MV-4-11 (cell line): ENCODE data around the gene ABTB2.
"Not testable (repeated sequence)": the region's sequence is repeated elsewhere in the genome, so short reads cannot be mapped to it uniquely, and the experiment has no call there.

Experiments
- DNase-seq: peaks from one replicate; lab custom pipeline; 2025; lab: John Stamatoyannopoulos, UW

Gene ABTB2

DNA sequence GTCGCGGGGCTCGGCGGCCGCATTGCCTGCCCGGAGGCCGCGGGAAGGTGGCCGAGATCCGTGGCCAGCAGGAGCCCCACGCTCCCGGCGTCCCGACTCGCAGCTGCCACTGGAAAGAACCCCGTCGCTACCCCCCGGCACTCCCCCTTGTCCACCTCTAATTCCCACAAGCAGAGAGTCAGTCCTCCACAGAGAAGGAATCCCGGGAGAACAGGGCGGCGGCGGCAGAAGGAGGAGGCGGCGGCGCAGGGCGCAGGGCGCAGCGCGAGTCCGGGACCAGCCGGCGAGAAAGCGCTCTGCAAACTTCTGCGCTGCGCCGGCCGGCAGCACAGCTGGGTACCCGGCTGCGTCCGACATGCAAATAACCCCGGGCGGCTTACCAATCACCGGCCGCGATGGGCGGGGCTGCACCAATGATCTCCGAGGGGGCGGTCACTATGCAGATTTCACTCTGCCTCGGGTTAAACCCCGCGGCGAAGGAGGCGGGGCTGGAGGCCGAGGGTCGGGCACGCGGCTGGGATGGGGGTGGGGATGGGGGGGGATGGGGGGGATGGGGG, at the start of gene ABTB2:
Gene ABTB2 (minus strand): TSS at position 310 of the 557 bp plus-strand sequence.
- peak; percentile 96 for DNase-seq

DNA sequence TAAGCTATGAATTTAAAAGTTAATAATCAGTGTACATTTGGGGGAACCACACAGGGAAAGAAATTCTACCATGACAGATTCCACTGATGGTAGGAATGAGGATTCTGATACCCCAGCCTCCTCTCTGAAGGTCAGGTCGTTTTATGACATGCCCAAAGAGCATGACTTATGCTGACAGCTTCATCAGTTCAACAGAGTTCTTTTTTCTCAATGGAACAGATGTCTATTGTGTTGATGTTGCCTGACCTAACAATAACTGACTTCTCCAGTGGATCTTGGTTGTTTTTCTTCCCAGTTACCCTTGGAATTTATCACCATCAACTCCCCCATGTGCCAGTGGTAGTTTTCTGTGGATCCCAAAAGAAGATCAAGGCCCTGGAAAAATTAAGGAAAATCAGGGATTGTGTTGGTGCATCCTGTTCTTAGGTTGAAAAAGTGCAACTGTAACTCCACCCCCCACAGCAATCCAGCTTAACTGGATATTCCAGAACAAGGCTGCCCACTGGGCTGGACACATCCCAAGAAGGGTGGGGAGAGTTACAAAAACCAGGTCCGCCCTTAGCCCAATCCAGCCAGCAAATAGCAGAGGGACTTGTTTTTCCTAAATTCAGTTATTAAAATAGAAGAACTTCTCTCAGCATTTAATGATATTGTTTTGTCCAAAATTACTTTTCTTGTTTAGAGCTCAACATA, 49.5 kb upstream of the ABTB2 start:
- DNase-seq = no peak

DNA sequence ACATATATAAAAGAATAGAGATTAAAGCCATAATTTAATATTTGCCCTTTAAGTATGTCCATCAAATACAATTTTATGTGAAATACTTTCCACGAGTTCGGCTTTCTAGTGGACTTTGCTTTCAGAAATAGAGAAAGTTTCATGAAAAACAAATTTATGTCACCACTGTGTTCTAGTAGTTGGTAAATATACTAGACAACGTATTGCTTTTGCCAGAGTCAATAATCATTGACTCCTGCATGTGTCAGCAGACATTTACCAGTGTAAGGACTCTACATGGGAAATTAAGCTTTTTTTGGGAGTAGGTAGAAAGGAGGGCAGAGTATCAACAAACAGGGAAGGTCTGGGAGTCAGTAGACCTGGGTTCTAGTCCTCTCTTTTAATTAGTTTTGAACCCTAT, 48.6 kb upstream of the ABTB2 start:
- no peak for DNase-seq

DNA sequence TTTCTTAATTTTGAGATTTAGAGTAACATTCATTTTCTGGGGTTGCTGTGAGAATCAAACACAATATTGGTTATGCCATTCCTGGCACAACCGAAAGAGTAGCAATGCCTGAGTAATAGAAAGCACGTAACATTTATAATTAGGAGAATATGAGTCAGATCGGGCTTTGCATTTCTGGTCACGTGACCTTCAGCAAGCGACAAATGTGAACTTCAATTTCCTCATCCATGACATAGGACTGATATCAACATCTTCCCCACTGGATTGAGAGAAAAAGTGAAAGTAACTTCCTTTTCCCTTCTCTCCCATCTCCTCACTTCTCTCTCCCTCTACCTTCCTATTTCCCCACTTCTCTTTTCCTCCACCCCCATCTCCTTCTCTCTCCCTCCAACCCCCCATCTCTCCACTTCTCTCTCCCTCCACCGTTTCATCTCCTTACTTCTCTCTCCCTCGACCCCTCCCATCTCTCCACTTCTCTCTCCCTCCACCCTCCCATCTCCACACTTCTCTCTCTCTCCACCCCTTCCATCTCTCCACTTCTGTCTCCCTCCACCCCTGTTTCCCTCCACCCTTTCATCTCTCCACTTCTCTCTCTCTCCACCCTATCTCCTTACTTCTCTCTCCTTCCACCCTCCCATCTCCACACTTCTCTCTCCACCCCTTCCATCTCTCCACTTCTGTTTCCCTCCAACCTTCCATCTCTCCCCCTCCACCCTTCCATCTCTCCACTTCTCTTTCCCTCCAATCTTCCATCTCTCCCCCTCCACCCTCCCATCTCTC, 47.5 kb upstream of the ABTB2 start:
- DNase-seq = peak; percentile 81

GRCh38 chr11:34404280-34404679, 46.5 kb upstream of the ABTB2 start:
- no peak for DNase-seq

GRCh38 chr11:34403431-34403830, 45.6 kb upstream of the ABTB2 start:
- DNase-seq = no peak

DNA sequence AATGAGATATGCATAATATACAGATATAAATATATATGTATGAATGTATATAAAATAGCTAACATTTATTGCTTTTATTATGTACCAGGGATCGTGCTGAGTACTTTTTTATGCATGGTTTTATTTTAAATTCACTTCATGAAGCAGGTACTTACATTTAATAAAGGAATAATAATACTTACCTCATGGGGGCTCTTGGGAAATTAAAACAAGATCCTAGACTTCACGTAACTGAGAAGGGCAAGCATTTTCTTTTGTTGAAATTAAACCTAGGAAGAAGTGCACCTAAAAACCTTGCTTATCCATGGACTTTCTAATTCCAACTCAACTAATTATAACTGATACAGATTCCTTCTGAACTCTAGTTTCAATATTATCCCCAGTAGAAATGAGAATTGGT, 40.0 kb upstream of the ABTB2 start:
- DNase-seq = no peak

DNA sequence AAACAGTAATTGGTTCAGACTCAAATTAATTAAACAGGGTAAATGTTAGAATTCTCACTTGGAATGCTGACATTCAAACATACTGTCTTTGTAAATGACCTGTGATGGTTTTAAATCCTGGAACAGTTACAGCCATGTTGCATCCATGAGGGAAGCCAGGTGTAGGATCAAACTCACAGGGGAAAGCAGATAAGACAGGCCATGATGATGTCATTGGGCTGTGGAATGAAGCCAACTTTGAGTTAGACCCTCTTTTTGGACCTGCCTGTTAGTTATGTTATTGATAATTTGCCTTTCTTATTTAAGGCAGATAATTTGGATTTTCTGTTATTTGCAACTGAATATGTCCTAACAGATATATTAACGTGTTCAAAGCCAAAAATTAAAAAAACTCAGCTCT, 39.3 kb upstream of the ABTB2 start:
- no peak for DNase-seq

DNA sequence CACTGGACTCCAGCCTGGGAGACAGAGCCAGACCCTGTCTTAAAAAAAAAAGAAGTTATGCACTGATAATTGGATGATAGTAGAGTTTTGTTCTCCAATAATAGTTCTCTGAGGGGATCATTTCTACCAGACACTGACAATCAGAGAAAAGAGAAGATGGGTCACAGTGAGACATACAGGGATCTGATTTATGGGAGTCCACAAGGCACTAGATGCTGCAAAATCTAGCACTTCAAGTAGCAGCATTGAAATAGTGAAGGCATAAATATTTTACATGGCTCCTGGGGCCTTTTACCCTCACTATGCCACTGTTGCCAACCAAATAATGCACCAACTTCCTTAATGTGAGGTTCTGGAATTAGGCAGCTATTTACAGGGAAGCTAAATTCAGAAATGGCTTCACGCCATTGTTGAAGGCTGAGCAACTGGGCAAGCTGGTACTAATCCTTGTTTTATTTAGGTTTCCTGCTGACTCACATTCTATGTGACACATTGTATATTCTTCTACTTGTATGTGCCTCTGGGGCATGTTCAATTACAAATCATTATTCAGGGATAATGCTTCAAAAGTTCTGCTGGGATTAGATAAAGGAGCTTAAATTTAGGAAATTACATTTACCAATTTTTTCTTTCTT, 38.2 kb upstream of the ABTB2 start:
- DNase-seq = peak; percentile 83

DNA sequence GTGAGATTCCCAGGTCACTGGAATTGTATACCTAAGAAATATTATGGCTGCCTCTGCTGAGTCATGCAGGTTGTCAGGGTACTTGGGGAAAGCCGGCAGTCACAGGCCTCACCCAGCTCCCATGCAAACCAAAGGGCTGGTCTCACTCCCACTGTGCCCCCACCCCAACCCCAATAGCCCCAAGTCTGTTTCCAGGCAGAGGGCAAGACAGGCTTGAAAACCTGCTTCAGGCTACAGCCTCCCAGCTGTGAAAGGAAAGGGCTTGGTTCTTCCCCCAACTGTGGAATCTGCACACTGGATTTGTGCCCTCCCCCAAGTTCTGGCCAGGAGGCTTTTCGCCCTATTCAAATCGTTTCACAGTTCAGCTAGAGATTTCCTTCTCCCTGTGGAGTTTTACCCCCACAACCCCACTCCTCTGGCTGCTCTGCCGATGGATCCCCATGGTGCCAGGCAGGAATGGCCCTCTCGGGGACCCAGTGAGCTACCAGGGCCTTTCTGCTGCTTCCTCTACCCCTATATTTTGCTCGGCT, 37.0 kb upstream of the ABTB2 start:
- no peak for DNase-seq

- no peak for DNase-seq
Measured at GRCh38 chr11:34387653-34388052, 29.8 kb upstream of the ABTB2 start.

GRCh38 chr11:34386356-34386755, 28.5 kb upstream of the ABTB2 start:
- not testable (repeated sequence) for DNase-seq

DNA sequence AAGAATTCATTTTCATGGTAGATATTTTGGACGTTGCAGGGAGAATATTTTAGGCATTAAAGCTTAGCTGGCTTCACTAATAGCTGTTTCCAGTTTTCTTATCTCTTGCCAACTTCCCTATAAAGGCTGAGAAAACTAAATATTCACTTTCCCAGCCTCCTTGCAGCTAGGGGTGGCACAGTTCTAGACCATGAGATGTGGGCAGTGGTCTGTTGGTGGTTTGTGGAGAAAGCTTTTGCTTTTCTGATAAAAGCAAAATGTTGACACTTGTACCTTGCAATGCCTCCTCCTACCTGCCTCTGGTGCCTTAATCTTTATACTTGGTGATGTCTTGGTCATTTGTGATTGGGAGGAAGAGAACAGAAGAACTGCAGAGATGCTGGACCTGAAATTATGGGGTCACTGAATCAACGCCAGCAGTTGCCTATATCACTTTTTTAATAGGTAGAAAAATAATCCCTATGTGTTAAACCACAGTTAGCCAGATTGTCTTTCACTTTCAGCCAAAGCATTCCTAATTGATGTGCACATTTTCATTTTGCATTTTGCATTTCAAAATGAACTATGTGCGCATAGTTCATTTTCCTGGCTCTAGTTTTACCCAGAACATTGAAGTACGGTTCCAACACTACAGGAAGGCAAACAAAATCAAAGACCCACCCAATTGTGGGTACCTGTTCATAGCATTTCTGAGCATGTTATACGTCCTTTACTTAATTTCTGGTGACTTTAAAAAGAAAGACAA, 24.9 kb upstream of the ABTB2 start:
- DNase-seq = no peak

GRCh38 chr11:34381775-34382174, 24.0 kb upstream of the ABTB2 start:
- no peak for DNase-seq

GRCh38 chr11:34380696-34381095, 22.9 kb upstream of the ABTB2 start:
- DNase-seq = peak; percentile 14

DNA sequence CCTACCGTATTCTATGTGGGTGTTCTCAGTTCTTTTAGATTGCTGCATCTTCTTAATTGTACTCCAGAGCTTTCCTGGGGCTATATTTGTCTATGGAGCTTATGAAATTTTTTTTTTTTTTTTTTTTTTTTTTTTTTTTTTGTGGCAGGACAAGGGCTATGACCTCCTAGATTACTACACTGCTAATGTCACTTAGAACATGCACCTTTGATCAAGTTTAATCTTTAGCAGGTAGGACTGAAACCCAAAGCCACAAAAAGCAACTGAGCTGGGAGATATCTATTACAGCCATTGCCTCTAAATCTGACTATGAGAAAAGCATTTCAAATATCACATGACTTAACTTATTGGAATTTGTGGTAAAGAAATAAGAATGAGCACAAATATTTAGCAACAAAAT, 21.7 kb upstream of the ABTB2 start:
- DNase-seq = no peak

GRCh38 chr11:34379079-34379478, 21.3 kb upstream of the ABTB2 start:
- DNase-seq = peak; percentile 84

GRCh38 chr11:34373727-34374126, 15.9 kb upstream of the ABTB2 start:
- no peak for DNase-seq

GRCh38 chr11:34366522-34366921, 8.7 kb upstream of the ABTB2 start:
- no peak for DNase-seq

GRCh38 chr11:34364102-34364501, 6.3 kb upstream of the ABTB2 start:
- DNase-seq = peak; percentile 26

GRCh38 chr11:34363363-34364084, 5.7 kb upstream of the ABTB2 start:
- DNase-seq = no peak
